Activated CD4-positive, alpha-beta memory T cell treated with anti-CD3 and anti-CD28 coated beads for 36 hours (primary cell): ENCODE results near the gene TMEM79. TPM values are rescaled to one million over a fixed set of nuclear protein-coding genes. Genes with fewer than 3 reads are reported as not detected.

ENCODE experiments used
- CTCF ChIA-PET: fragments of 350-600 bp; sonication (Branson Sonifier 250); formaldehyde crosslinking; loops from one replicate; lab custom pipeline; 2021; ENCODE audit warnings: antibody characterized with exemption, inconsistent platforms; lab: Charles Lee
- POLR2A ChIA-PET: fragments of 350-600 bp; sonication (Branson Sonifier 250); formaldehyde crosslinking; loops from one replicate; lab custom pipeline; 2021; ENCODE audit warnings: antibody characterized with exemption; lab: Charles Lee
- DNase-seq: peaks from one replicate; pipeline ENCODE4 v3.0.0-alpha.2; 2020
- H3K27ac Mint-ChIP-seq: one replicate; pipeline ENCODE4 v1.8.0; 2021; ENCODE audit warnings: mixed read lengths
- H3K27me3 Mint-ChIP-seq: one replicate; pipeline ENCODE4 v1.8.0; 2021; ENCODE audit warnings: mixed read lengths
- H3K36me3 Mint-ChIP-seq: one replicate; pipeline ENCODE4 v1.8.0; 2021; ENCODE audit warnings: mixed read lengths
- H3K4me1 Mint-ChIP-seq: one replicate; pipeline ENCODE4 v1.8.0; 2021; ENCODE audit warnings: low read depth, mixed read lengths
- H3K4me3 Mint-ChIP-seq: one replicate; pipeline ENCODE4 v1.8.0; 2021; ENCODE audit warnings: mild to moderate bottlenecking, mixed read lengths
- H3K9me3 Mint-ChIP-seq: one replicate; pipeline ENCODE4 v1.8.0; 2021; ENCODE audit warnings: mixed read lengths
- intact Hi-C: fragments of 100-400 bp; cut with micrococcal nuclease; formaldehyde crosslinking; loops from one replicate; pipeline ENCODE4 v1.15.1; 2023
- total RNA-seq, 2 experiments: library from RNA; stranded (reverse); gene quantifications; one replicate each; pipeline ENCODE4 v1.2.3, GENCODE V29; 2021

The TMEM79 gene
- total RNA-seq, 2 experiments from 2014 or later = 6.8 to 9.1 TPM

DNA sequence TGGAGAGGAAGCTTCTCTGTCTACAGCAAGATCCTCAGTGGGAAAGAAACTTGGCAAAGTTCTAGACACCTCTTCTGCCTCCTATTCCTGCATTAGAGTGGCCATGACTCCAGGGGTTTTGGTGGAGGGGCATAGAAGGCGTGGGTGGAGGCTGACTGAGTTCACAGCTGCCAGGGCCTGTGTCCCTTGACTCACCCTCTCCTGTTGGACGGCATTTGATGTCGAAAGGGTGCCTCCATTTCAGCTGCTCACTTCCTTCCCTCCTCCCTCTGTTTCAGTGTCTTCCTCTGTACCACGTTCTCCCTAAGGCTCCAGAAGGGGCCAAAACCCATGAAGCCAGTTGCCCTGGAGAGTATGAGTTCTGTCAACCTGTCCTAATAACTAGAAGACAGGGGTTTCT is 632 bp downstream of the TMEM79 start:
- no peak for DNase-seq
- CTCF ChIA-PET = interaction anchor here (1.0 kb wide), 1 partner anchor 53 kb away, joined by 3 read pairs; the partner anchor contains the start of genes CCT3 and TSACC
- H3K4me1 Mint-ChIP-seq = peaks cover 36% of the 10 kb centered on the region
- H3K27ac Mint-ChIP-seq = no peak overlapping the region
- H3K27me3 Mint-ChIP-seq = no peaks in the 10 kb centered on the region
- POLR2A ChIA-PET = no interaction called here
- peaks cover 13% of the 10 kb centered on the region for H3K36me3 Mint-ChIP-seq
- no peak overlapping the region for H3K4me3 Mint-ChIP-seq
- no peaks in the 10 kb centered on the region for H3K9me3 Mint-ChIP-seq
- intact Hi-C loops = loop anchor here (5.0 kb wide), 5 partner anchors 53 to 458 kb away; partner anchors contain the start of genes CCT3, MRPL24, SLC25A44 and TSACC

DNA sequence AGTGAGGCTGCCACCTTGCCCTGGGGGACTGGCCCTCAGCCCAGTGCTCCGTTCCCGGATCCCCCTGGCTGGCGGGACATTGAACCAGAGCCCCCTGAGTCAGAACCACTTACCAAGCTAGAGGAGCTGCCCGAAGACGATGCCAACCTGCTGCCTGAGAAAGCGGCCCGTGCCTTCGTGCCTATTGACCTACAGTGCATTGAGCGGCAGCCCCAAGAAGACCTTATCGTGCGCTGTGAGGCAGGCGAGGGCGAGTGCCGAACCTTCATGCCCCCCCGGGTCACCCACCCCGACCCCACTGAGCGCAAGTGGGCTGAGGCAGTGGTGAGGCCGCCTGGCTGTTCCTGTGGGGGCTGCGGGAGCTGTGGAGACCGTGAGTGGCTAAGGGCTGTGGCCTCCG is 1.3 kb downstream of the TMEM79 start:
- H3K9me3 Mint-ChIP-seq = no peaks in the 10 kb centered on the region
- ChIA-PET CTCF (no interaction called here), POLR2A (no interaction called here)
- H3K4me3 Mint-ChIP-seq = no peak overlapping the region
- H3K4me1 Mint-ChIP-seq = peaks cover 30% of the 10 kb centered on the region
- intact Hi-C loops = no loop called here
- DNase-seq = no peak
- H3K27ac Mint-ChIP-seq = no peak overlapping the region
- no peaks in the 10 kb centered on the region for H3K27me3 Mint-ChIP-seq
- peaks cover 13% of the 10 kb centered on the region for H3K36me3 Mint-ChIP-seq

DNA sequence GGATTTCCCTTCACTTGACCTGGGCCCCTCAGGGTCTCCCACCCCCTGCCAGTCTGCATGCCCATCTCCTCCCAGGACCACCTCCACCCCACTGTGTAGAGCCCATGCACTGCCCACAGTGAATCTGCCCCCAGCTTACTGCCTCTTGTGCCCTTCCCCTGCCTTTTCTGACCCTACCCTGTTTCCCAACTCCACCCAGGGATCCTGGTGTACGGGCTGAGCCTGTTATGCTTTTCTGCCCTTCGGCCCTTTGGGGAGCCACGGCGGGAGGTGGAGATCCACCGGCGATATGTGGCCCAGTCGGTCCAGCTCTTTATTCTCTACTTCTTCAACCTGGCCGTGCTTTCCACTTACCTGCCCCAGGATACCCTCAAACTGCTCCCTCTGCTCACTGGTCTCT is 1.9 kb downstream of the TMEM79 start:
- Mint-ChIP-seq H3K9me3 (no peaks in the 10 kb centered on the region), H3K27me3 (no peaks in the 10 kb centered on the region), H3K27ac (no peak overlapping the region), H3K4me1 (peaks cover 24% of the 10 kb centered on the region), H3K4me3 (no peak overlapping the region), H3K36me3 (peaks cover 13% of the 10 kb centered on the region)
- CTCF ChIA-PET = no interaction called here
- intact Hi-C loops = no loop called here
- no peak for DNase-seq
- POLR2A ChIA-PET = interaction anchor here (0.6 kb wide), 1 partner anchor 18 kb away, joined by 3 read pairs; no protein-coding TSS in a partner anchor

DNA sequence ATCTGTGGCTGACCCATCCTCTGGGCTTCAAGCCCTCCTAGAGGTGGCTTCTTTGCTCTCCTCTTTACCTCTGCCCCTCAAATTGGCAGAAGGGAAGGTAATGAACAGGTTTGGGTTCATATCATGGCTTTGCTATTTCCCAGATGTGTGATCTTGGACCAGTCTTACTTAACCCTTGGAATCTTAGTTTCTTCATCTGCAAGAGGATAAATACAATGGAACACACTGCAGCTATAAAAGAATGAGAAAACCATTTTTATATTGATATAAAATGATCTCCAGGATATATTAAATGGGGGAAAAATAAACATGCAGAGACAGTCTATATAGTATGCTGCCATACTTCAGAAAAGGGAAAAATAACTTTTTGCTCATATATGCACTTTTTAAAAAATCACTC is 5.7 kb downstream of the TMEM79 start:
- H3K27ac Mint-ChIP-seq = no peak overlapping the region
- peaks cover 4% of the 10 kb centered on the region for H3K36me3 Mint-ChIP-seq
- ChIA-PET CTCF (no interaction called here), POLR2A (no interaction called here)
- intact Hi-C loops = no loop called here
- no peak overlapping the region for H3K4me3 Mint-ChIP-seq
- peaks cover 7% of the 10 kb centered on the region for H3K4me1 Mint-ChIP-seq
- no peaks in the 10 kb centered on the region for H3K27me3 Mint-ChIP-seq
- DNase-seq = no peak
- H3K9me3 Mint-ChIP-seq = no peaks in the 10 kb centered on the region

DNA sequence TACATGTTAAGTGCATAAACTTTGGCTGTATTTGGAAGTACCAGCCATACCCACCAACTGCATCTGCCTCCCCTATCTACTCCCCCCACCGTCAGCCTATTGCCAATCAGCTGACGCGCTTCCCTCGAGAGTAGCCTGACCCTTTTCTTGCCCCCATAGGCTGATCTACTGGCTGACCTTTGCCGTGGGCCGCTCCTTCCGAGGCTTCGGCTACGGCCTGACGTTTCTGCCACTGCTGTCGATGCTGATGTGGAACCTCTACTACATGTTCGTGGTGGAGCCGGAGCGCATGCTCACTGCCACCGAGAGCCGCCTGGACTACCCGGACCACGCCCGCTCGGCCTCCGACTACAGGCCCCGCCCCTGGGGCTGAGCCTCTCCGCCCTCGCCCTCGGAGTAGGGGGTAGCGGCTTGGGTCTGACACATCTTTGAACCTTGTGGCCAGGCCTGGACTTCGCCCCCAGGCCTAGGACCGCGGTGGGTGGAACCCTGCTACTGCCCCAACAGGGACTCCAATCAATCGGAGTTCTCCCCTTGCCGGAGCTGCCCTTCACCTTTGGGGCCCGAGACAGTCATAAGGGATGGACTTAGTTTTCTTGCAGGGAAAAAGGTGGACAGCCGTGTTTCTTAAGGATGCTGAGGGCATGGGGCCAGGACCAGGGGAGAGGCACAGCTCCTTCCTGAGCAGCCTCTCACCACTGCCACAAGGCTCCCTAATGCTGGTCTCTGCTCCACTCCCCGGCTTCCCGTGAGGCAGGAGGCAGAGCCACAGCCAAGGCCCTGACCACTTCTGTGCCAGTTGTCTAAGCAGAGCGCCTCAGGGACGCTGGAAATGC is 7.3 kb downstream of the TMEM79 start:
- H3K36me3 Mint-ChIP-seq = peaks cover 3% of the 10 kb centered on the region
- intact Hi-C loops = no loop called here
- no peaks in the 10 kb centered on the region for H3K9me3 Mint-ChIP-seq
- H3K27ac Mint-ChIP-seq = no peak overlapping the region
- CTCF ChIA-PET = no interaction called here
- H3K27me3 Mint-ChIP-seq = no peaks in the 10 kb centered on the region
- peak; percentile 18 for DNase-seq
- POLR2A ChIA-PET = no interaction called here
- H3K4me1 Mint-ChIP-seq = peaks cover 16% of the 10 kb centered on the region
- H3K4me3 Mint-ChIP-seq = no peak overlapping the region

DNA sequence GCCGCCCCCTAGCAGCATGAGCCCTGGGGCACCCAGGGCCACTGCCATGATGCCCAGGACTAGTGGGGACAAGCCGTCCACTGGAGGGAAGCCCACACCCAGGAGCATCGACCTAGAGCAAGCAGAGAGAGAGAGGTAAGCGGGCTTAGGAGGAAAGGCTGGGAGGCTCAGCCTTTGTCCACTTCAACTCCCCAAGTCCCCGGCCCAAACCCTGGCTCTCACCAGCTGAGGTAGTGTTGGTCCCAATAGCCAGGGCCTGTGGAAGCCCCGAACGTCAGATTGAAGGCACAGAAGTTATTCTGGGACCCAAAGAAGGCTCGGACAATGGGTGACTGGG is 8.9 kb downstream of the TMEM79 start:
- H3K9me3 Mint-ChIP-seq = no peaks in the 10 kb centered on the region
- H3K4me1 Mint-ChIP-seq = peaks cover 16% of the 10 kb centered on the region
- DNase-seq = no peak
- POLR2A ChIA-PET = interaction anchor here (3.1 kb wide), 1 partner anchor 10 kb away, joined by 15 read pairs; the partner anchor contains the start of genes SMG5 and TMEM79
- H3K36me3 Mint-ChIP-seq = peaks cover 3% of the 10 kb centered on the region
- intact Hi-C loops = no loop called here
- no peak overlapping the region for H3K4me3 Mint-ChIP-seq
- no peaks in the 10 kb centered on the region for H3K27me3 Mint-ChIP-seq
- H3K27ac Mint-ChIP-seq = no peak overlapping the region
- CTCF ChIA-PET = interaction anchor here (1.7 kb wide), 1 partner anchor 10 kb away, joined by 5 read pairs; the partner anchor contains the start of gene SMG5

DNA sequence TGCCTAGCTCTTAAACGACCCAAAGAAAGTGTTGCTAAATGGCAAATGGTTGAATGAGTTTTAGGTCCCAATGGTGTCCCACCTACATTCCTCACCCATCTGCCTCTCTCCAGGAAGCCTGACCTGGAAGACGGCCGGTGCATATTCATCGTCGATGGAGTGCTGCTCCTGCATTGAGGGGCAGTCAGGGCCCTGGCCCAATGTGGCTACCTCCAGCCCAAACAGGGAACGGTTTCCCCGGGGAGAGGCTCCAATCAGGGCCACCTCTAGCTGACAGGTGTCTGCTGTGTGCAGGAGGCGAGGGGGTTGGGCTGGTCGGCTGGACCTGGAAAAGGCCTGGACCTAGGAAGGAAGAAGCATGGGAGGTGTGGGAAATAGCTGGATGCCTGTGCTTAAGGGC is 9.8 kb downstream of the TMEM79 start:
- POLR2A ChIA-PET = interaction anchor here (3.1 kb wide), 1 partner anchor 11 kb away, joined by 15 read pairs; the partner anchor contains the start of genes SMG5 and TMEM79
- Mint-ChIP-seq H3K36me3 (peaks cover 3% of the 10 kb centered on the region), H3K4me3 (no peak overlapping the region), H3K27me3 (no peaks in the 10 kb centered on the region), H3K27ac (no peak overlapping the region), H3K9me3 (no peaks in the 10 kb centered on the region), H3K4me1 (peaks cover 16% of the 10 kb centered on the region)
- CTCF ChIA-PET = interaction anchor here (1.4 to 1.7 kb wide), 2 partner anchors 11 to 25 kb away, joined by 4 to 5 read pairs; partner anchors contain the start of gene SMG5
- DNase-seq = no peak
- intact Hi-C loops = no loop called here

DNA sequence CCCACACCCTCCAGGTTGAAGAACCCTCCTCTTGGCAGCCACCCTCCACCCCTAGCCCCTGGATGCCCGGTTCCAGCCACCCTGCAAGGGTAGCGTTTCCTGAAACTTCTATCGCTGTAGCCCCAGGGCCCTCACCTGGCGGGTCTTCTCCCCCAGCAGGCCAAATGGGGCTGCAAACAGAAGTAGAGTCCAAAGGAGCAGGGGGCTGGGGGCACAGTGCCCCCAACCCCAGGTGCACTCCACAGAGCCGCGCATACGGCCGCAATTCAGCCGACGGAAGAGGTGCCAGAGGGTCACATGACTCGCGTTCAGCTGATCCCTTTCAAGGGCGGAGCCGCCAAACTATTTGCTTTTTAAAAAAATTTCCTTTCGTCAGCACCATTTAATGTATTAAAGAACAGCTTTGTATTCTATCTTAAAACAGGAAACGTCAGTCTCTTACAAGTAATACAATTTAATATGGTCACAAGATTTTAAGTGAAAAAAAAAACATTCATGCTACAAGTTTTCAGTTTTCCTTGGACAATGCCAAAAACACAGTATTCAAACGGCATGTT is 11.3 kb downstream of the TMEM79 start, which contains the start of gene GLMP:
GLMP (minus strand) TSS at position 289 of the 557 bp plus-strand sequence; CDS start at position 255, 34 bp downstream.
- CTCF ChIA-PET = interaction anchor here (0.6 to 1.0 kb wide), 4 partner anchors 9 to 29 kb away, joined by 3 to 4 read pairs (median 4); partner anchors contain the start of gene SMG5
- no peaks in the 10 kb centered on the region for H3K9me3 Mint-ChIP-seq
- peaks cover 3% of the 10 kb centered on the region for H3K36me3 Mint-ChIP-seq
- peak within 1 kb of the TSS; percentile 84 for H3K4me3 Mint-ChIP-seq
- peaks cover 16% of the 10 kb centered on the region for H3K4me1 Mint-ChIP-seq
- POLR2A ChIA-PET = interaction anchor here (0.7 to 3.1 kb wide), 3 partner anchors 13 to 22 kb away, joined by 3 to 15 read pairs (median 3); partner anchors contain the start of genes SMG5 and TMEM79
- H3K27me3 Mint-ChIP-seq = no peaks in the 10 kb centered on the region
- no peak within 1 kb of the TSS for H3K27ac Mint-ChIP-seq
- peak; percentile 72 for DNase-seq
- intact Hi-C loops = loop anchor here (1.0 kb wide), 1 partner anchor 12 kb away; no protein-coding TSS in a partner anchor

DNA sequence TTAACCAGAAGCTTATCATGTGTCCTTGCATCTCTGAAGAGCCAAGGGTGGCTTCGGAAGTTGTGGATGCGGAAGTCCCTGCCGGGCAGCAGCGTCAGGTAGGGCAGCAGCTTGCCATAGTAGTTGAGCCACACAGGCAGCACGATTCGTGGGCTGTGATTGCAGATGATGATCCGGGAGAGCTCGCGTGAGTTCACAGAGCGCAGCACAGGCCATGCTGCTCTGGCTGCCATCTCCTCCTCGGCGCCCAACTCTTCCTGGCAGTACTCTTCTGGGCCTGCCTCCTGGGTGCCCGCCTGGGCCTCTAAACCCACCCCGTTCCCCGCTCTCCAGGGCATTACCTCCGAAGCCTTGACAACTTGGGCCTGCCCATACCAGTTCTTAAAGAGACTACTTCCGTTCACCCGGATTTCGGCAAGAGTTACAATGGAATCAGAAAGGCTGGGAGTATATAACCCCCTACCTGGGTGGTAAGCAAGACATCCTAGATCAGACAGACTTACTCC is 14.8 kb downstream of the TMEM79 start, which contains the start of gene VHLL:
VHLL (minus strand) TSS at position 456 of the 506 bp plus-strand sequence; CDS start at position 338, 118 bp downstream.
- POLR2A ChIA-PET = no interaction called here
- no peak for DNase-seq
- Mint-ChIP-seq H3K4me3 (no peak within 1 kb of the TSS), H3K27ac (no peak within 1 kb of the TSS), H3K9me3 (no peaks in the 10 kb centered on the region), H3K27me3 (no peaks in the 10 kb centered on the region), H3K4me1 (peaks cover 16% of the 10 kb centered on the region), H3K36me3 (no peaks in the 10 kb centered on the region)
- CTCF ChIA-PET = no interaction called here
- intact Hi-C loops = no loop called here

DNA sequence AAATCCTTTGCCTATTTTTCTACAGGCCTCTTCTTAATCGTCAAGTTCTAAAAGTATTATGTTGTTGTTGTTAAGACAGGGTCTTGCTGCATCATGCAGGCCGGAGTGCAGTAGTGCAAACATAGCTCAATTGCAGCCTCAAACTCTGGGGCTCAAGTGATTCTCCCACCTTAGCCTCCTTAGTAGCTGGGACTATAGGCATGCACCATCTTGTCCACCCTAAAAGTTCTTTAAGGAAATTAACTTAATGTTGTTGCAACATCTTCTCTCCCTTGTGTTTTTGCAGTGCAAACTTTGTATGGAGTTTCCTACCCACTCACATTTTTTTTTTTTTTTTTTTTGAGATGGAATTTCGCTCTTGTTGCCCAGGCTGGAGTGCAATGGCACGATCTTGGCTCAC is 19.1 kb downstream of the TMEM79 start:
- no peak overlapping the region for H3K4me3 Mint-ChIP-seq
- H3K9me3 Mint-ChIP-seq = no peaks in the 10 kb centered on the region
- no peak overlapping the region for H3K27ac Mint-ChIP-seq
- POLR2A ChIA-PET = no interaction called here
- no peak for DNase-seq
- intact Hi-C loops = no loop called here
- H3K27me3 Mint-ChIP-seq = no peaks in the 10 kb centered on the region
- H3K4me1 Mint-ChIP-seq = no peaks in the 10 kb centered on the region
- CTCF ChIA-PET = interaction anchor here (1.6 kb wide), 1 partner anchor 16 kb away, joined by 6 read pairs; no protein-coding TSS in a partner anchor
- peaks cover 12% of the 10 kb centered on the region for H3K36me3 Mint-ChIP-seq

DNA sequence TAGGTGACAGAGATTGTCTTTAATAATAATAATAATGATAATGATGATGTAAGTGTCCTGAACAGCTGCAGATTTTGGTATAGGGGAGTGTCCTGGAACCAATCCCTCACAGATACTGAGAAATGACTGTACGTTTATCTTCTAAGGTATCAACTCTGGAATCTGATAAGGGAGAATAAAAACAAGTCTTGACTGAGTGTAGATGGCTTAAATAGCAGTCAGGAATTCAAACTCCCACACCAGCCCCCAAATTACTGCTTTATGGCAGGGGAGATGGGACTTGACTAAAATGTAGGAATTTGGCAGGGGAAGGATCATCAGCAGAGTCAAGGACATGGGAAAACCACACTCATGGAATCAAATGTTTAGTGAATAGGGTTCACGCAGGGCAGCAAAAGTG is 21.1 kb downstream of the TMEM79 start:
- Mint-ChIP-seq H3K4me1 (no peaks in the 10 kb centered on the region), H3K4me3 (no peak overlapping the region), H3K27ac (no peak overlapping the region), H3K27me3 (no peaks in the 10 kb centered on the region), H3K9me3 (no peaks in the 10 kb centered on the region), H3K36me3 (peaks cover 21% of the 10 kb centered on the region)
- POLR2A ChIA-PET = no interaction called here
- no peak for DNase-seq
- intact Hi-C loops = no loop called here
- CTCF ChIA-PET = interaction anchor here (0.9 to 1.2 kb wide), 2 partner anchors 30 to 81 kb away, joined by 3 read pairs; no protein-coding TSS in a partner anchor

DNA sequence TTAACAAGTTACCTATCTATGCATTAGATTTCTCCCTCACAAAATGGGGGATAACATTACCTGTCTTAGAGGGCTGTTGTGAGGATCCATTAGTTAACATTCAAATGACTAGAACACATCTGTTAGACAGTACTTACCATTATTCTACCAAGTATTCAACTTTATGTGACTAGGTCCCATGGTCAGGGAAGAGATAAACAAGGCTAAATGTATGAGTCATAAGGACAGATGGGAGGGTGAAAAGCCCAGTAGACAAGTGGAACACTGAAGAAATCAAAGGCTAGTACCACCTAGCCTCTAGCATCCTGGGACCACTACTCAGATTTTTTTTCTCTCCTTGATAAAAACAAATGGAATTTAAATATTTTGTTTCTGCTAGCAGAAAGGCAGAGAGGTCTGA is 24.0 kb downstream of the TMEM79 start:
- H3K36me3 Mint-ChIP-seq = peaks cover 29% of the 10 kb centered on the region

More for the DNA sequence above, 24.0 kb downstream of the TMEM79 start:
- intact Hi-C loops = no loop called here
- CTCF ChIA-PET = interaction anchor here (2.3 kb wide), 1 partner anchor 11 kb away, joined by 5 read pairs; no protein-coding TSS in a partner anchor
- Mint-ChIP-seq H3K4me3 (no peak overlapping the region), H3K9me3 (no peaks in the 10 kb centered on the region), H3K27me3 (no peaks in the 10 kb centered on the region), H3K4me1 (no peaks in the 10 kb centered on the region), H3K27ac (no peak overlapping the region)
- DNase-seq = no peak
- POLR2A ChIA-PET = no interaction called here
